Fibroblast of lung (primary cell): ENCODE measurements around the gene SYNDIG1.

ENCODE experiments used
- CTCF ChIP-seq, 2 donors: IDR thresholded peaks in 1 of 2; conservative IDR thresholded peaks in 1 of 2; 1 replicate in 1 of 2; 2 replicates in 1 of 2; pipeline ENCODE4 v1.5.1; 2011 to 2012; ENCODE audit warnings: low read length in 2 of 2, control low read depth in 1 of 2, inconsistent platforms in 1 of 2, low read depth in 1 of 2, mild to moderate bottlenecking in 1 of 2
- EZH2 ChIP-seq: IDR thresholded peaks from 2 replicates; pipeline ENCODE4 v1.5.1; 2012; ENCODE audit warnings: low read length, control low read depth, mild to moderate bottlenecking; ENCODE audit errors: missing control alignments

GRCh38 chr20:24544371-24544770, 74.9 kb downstream of the SYNDIG1 start:
- TF ChIP-seq CTCF (conservative IDR thresholded peaks at IDR 0.05 in 1 of 2, IDR thresholded peaks at IDR 0.05 in 1 of 2; ENCODE audit: low read depth in 1 of 2, low read length in 2 of 2) (no peak), EZH2 (no peak)
